MV-4-11 (cell line): Measurements from ENCODE around the gene GYG1.
A peak's percentile ranks its signal among the peaks of the same experiment; 100 is the strongest.

ENCODE experiments used
- DNase-seq: peaks from one replicate; lab custom pipeline; 2025; lab: John Stamatoyannopoulos, UW

Gene GYG1

DNA sequence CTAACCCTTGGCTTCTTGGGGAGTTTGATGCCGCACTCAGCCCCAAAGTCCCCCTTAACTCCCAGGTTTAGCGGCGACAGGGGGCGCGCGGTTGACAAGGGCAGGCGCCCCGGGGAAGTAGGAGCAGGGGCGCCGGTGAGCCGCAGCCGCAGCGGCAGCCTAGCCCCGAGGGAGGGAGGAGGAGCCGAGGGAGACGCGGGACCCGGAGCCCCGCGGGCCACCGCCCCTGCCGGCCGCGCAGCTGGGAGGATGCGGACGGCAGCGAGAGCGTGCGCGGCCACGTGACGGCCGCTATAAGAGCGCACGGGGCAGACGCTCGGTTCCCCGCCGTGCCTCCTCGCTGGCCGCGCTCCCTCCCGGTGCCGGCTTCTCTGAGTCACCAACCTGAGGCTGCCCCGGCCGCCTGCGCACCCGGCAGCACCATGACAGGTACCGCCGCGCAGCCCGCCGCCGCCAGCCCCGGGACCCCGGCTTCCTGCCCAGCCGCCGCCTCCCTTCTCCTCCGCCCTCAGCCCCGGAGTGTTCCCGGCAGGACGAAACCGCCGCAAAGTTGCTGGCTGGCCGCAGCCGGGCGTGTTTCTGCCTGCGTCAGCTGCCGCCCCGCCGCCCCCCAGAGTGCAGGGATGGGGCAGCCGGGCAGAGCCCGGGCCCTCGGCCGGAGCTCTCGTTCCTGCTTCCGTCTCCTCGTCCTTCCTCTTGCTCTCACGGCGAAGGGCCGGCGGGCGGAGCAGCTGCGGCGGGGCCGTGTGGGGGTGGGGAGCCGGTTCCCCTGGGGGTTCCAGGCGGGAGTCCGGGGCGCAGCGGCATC lies at the start of gene GYG1:
Gene GYG1 (plus strand): TSS at position 322 of the 808 bp plus-strand sequence. CDS start 101 bp downstream, at position 423.
- peak; percentile 65 for DNase-seq

- peak; percentile 75 for DNase-seq
These were observed 47.7 kb upstream of the GYG1 start for GRCh38 chr3:148943506-148944205.

GRCh38 chr3:148945116-148945515 lies 46.2 kb upstream of the GYG1 start:
- no peak for DNase-seq

DNA sequence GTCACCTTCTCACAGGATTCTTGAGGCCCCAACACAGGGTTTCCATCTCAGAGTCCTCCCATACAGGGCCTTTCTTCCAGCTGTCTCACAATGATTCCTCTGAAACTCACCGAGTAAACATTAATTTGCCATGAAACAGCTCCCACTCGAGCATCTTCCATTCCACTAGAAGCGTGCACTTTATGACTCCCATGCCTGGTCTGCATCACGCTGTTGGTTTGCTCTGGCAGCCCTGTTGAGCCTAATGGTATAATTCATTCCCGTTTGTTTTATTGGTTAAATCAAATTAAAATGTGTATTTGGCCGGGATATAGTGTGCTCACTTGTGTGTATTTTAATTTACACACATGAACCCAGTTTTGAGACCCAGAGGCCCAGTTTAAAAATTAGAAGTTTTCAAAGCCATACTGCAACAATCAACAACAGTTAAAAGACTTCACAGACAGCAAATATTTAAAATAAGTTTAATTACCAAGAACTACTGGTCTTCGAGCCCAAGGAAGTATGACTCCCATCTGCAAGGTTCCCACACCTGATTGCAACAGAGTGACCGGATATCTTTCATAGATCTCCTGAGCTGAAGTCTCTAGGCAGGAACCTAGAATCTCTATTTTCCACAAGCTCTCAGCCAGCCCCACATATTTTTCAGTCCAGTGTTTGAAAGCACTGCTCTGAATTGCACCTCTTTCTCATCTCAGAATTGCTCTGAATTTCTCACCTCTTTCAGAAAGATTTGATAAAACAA lies 42.3 kb upstream of the GYG1 start:
- DNase-seq, result no peak

DNA sequence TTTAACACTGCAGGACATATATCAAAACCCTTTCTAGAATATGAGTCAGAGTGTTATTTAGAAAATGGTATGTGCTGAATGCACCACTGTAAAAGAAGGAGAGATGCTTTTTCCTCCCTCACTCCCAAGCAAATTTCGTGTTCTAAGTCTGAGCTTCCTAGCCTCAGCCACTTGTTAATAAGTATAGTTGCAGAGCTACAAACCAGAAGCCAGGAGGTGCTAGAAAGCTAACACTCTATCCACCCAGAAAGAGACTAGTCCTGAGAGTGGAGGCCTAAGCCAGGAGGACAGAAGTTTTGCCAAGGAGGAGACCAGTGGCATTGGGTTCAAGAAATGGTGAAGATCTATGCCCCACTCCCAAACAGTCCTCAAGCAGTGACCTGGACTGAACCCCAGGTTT lies 40.5 kb upstream of the GYG1 start:
- peak; percentile 11 for DNase-seq

DNA sequence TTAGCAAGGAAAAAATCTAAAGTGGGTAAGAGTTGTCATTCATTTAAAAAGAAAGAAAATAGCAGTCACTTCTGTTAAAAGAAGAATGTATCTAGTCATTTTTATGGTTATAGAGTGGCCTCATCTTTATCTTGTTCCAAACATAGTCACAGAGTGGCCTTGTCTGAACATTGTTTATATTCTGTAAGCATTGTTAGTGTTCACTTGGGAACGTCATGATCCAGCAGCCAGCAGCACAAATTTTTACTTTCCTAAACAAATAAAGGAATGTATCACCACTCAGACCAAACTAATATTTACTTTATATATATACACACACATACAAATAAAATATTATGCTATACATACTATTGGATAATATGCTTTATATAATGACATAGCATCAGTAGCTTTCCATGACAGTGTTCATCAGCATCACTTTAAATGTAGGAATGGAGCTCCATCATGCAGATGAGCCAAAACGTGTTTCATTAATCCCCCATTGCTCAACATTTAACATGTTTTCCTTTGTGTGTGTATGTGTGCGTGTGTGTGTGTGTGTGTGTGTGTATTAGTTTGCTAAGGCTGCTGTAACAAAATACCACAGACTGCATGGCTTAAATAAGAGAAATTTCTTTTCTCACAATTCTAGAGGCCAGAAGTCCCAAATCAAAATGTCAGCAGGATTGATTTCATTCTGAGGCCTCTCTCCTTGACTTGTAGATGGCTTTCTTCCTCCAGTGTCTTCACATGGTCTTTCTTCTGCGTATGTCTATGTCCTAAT lies 39.6 kb upstream of the GYG1 start:
- no peak for DNase-seq

DNA sequence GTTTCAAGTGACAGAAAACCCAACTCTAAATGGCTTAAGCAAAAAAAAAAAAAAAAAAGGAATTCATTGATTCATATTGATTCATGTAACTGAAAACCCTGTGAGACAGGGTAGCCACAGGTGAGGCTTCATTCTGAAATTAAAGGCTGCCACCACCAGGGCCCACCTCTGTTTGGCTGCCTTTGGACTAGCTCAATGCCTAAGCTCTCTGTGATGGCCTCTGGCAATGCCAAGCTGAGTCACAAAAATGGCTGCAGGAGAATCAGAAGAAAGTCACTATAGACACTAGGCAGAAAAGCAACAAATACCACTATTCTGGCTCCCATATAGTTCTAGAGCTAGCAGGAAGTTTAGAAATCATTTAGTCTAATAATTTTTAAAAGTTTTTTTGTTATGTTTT lies 38.2 kb upstream of the GYG1 start:
- no peak for DNase-seq

- no peak for DNase-seq
These were observed 36.4 kb upstream of the GYG1 start for GRCh38 chr3:148954981-148955380.

DNA sequence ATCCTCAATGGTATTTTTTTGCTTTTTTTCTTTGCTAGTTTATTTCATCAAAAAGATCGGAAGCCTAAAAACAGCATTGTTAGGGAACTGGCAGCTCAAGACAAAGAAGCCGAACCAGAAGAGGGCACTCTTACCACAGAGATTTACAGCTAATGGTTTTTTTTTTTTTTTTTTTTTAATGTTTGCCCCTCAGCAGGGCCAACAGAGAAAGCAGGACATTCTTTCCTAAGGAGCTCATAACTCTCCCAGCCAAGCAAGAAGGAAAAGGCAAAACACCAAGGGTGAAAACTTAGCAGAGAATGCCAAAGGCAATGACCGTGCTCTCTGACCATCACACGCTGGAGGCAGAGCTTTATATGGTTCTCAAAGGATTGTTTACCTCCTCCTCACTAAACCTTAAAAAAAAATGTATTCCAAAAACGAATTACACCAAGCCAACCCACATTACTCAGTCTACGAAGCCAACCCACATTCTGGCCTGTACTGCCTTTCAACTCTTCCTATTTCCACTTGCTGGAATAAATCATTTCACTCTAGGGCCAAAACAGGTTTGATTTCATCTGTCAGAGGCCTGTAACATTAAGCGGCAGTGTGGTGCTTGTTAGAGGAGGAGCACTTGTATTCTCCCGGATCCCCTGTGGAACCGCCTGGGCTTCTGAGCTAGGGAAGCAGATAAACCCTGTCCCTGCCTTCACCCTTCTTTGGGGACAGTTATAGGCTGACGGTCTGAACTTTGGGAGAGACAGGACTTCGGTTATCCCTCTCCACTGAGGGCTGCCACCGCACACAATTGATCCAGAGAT lies 35.6 kb upstream of the GYG1 start:
- DNase-seq, result peak; percentile 38

GRCh38 chr3:148957586-148957985 lies 33.8 kb upstream of the GYG1 start:
- DNase-seq, result peak; percentile 48

DNA sequence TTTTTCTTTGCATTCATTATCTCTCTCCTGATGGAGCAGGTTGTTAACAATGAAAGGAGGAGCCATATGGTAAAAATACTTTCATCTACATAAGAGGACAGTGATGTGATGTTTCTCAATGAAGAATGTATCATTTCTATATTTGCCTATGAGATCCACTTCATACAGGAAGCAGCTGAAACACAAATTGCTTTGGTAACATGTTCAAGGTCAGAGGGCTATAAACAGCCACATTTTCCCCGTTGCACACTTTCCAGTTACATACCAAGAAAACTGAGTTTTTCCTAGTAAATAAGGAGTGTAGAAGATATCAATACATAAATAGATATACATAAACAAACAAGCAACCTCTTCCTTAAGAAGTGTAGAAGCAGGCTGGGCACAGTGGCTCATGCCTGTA lies 32.6 kb upstream of the GYG1 start:
- DNase-seq, result no peak

DNA sequence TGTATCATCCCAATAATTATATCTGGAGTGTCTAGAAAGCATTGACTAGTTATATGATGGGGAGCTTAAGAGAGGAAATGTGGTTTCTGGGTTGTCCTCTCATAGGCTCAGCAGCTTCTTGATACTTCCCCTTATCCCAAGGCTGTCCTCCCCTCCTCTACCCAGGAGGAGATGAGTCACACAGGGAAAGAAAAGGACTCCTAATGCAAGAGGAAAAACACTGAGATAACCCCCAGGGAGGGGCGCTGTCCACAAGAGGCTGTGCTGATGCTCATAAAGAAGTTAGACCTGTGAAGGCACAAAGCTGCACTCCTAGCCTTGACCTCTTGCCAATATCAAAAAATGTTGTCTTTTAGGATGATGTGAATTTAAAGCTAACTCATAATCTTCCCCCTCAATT lies 28.8 kb upstream of the GYG1 start:
- peak; percentile 76 for DNase-seq

GRCh38 chr3:148964809-148965208 lies 26.5 kb upstream of the GYG1 start:
- DNase-seq, result no peak

GRCh38 chr3:148968321-148968720 lies 23.0 kb upstream of the GYG1 start:
- no peak for DNase-seq

DNA sequence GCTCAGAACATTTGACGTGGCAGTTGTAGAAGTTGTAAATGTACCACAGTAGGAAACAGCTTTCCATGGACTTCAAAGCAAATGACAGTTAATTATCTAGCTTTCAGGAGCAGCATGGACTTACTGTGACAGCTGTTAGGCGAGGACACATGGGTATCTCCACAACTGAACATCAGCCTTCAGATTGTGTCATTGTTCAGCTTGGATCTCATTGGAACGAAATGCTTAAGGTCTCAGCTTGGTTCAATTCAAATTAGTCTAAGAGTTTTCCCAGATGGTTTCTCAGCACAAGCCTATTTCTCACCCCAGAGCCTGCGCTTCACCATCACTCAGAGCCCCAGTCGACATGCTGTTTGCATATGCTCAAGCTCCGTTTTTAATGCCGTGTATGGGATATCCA lies 21.1 kb upstream of the GYG1 start:
- DNase-seq, result no peak

DNA sequence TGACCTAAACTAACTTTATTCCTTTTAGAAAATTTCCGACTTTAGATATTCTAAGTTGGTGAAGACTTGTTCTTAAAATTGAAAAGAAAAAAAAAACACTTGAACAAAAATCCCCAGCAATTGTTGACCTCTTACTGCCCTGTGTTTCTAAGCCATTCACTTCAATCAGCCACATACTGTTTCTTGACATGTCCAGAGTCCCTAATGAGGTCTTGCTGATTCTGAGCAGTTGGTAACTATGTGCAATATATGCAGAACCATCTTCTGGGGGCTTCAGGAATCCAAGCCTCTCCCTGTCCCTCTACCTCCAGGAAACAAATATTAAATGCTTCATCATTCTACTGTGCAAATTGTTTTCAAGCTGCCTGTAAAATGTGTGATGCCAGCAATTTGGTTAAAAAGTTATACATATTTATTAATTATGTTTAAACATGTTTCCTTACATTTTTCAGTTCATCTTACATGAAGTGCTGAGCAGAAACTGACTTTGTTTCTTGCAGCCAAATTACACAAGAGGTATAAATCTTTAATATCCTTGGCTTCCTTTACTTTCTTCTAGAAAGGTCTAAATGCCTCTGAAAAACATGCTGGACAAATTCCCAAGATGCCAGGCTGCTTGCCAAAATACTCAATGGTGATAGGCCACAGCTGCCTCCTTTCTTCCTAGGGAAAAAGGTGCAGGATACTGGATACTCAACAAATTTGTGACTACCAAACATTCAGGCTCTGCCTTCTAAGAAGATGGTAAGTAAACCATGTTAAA lies 19.8 kb upstream of the GYG1 start:
- no peak for DNase-seq

- DNase-seq, result no peak
These were observed 16.6 kb upstream of the GYG1 start for GRCh38 chr3:148974726-148975125.

DNA sequence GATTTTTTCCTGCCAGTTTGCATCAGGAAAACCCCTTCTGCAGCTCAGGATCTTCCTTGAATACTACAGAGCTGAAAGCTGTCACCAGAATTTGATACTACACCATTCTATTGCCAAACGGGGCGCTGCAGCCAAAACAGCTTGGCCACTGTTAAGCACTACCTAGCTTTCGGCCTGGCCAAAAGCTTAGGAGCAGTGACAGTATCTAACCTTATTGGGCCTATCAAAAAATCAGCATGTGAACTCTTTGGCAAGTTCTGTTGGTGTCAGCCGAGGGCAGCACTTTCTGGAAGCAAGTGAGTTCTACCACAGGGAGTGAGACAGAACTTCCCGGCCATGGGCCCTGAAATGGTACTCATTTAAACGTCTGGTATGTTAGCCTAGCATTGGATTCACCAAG lies 16.1 kb upstream of the GYG1 start:
- no peak for DNase-seq

DNA sequence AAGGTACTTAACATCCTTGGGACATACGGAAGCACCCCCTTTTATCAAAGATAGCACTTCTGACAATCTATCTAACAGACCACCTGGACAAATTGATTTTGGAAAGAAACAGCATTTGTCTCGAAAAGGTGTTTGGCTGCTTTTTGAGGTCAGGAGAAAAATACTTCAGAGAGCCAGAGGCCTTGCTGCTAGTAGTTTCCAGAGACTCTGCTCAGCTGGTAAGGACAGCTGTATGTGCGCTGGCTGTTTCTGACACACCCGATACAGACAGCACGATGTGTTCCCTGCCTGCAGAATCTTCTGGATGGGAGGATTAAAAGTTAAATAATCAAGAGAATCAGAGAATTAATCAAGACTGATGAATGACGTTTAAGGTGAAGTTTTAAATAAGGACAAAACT lies 15.6 kb upstream of the GYG1 start:
- no peak for DNase-seq

GRCh38 chr3:148981273-148981672 lies 10.1 kb upstream of the GYG1 start:
- DNase-seq, result no peak
